ENCODE measurements around the gene SLIT3. TPM values are rescaled to one million over a fixed set of nuclear protein-coding genes. Genes with fewer than 3 reads are reported as not detected.

SLIT3 gene
- total and polyA plus RNA-seq, 9 of the 15 experiments (the other 6 are each of a cell fraction or from before 2014, with no cell fraction given), result 0.01 to 0.04 TPM; not detected in 7

DNA sequence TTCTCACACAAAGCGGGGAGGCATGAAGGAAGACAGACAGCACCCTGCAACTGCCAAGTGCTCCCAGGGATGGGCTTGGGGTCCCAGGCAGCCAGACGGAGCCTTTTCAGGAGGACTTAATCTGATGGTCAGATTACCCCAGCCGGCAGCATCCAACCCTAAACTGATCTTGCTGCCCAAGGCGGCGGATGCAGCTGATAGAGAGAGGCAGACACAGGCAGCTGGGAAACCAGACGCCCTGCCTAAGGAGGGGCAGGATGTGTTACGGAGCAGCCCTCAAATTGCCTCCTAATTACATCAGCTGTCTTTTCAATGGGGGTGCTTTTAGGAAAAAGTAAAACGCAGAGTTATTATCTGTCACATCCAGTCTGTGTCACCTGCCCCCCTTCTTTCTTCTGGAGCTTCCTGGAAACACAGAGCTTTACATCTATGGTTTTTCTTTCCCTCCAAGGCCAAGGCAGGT, 530.9 kb downstream of the SLIT3 start (continued):
- TF ChIP-seq NR1H2 (CRISPR knock-in tag; IDR thresholded peaks at IDR 0.05), result no peak
- 0 out of 2 replicates have a peak, but pooled peaks have one; percentile 33 for TF ChIP-seq HEY1 (CRISPR knock-in tag; IDR thresholded peaks at IDR 0.05; ENCODE audit: borderline replicate concordance)
- no peak for TF ChIP-seq SIN3B (IDR thresholded peaks at IDR 0.05; ENCODE audit: low read depth)
- peak; percentile 85 for TF ChIP-seq CTBP1 (IDR thresholded peaks at IDR 0.05; ENCODE audit: borderline replicate concordance)
- no peak for TF ChIP-seq PHB (CRISPR knock-in tag; IDR thresholded peaks at IDR 0.05)
- no peak for TF ChIP-seq PTTG1 (tag; IDR thresholded peaks at IDR 0.05; ENCODE audit: low read depth)
- no peak for TF ChIP-seq CAMTA2 (CRISPR knock-in tag; conservative IDR thresholded peaks at IDR 0.05)
- TF ChIP-seq, protein P1, sequence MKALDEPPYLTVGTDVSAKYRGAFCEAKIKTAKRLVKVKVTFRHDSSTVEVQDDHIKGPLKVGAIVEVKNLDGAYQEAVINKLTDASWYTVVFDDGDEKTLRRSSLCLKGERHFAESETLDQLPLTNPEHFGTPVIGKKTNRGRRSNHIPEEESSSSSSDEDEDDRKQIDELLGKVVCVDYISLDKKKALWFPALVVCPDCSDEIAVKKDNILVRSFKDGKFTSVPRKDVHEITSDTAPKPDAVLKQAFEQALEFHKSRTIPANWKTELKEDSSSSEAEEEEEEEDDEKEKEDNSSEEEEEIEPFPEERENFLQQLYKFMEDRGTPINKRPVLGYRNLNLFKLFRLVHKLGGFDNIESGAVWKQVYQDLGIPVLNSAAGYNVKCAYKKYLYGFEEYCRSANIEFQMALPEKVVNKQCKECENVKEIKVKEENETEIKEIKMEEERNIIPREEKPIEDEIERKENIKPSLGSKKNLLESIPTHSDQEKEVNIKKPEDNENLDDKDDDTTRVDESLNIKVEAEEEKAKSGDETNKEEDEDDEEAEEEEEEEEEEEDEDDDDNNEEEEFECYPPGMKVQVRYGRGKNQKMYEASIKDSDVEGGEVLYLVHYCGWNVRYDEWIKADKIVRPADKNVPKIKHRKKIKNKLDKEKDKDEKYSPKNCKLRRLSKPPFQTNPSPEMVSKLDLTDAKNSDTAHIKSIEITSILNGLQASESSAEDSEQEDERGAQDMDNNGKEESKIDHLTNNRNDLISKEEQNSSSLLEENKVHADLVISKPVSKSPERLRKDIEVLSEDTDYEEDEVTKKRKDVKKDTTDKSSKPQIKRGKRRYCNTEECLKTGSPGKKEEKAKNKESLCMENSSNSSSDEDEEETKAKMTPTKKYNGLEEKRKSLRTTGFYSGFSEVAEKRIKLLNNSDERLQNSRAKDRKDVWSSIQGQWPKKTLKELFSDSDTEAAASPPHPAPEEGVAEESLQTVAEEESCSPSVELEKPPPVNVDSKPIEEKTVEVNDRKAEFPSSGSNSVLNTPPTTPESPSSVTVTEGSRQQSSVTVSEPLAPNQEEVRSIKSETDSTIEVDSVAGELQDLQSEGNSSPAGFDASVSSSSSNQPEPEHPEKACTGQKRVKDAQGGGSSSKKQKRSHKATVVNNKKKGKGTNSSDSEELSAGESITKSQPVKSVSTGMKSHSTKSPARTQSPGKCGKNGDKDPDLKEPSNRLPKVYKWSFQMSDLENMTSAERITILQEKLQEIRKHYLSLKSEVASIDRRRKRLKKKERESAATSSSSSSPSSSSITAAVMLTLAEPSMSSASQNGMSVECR (CRISPR knock-in tag; IDR thresholded peaks at IDR 0.05), result no peak
- TF ChIP-seq, protein P2, sequence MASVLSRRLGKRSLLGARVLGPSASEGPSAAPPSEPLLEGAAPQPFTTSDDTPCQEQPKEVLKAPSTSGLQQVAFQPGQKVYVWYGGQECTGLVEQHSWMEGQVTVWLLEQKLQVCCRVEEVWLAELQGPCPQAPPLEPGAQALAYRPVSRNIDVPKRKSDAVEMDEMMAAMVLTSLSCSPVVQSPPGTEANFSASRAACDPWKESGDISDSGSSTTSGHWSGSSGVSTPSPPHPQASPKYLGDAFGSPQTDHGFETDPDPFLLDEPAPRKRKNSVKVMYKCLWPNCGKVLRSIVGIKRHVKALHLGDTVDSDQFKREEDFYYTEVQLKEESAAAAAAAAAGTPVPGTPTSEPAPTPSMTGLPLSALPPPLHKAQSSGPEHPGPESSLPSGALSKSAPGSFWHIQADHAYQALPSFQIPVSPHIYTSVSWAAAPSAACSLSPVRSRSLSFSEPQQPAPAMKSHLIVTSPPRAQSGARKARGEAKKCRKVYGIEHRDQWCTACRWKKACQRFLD (CRISPR knock-in tag; IDR thresholded peaks at IDR 0.05), result 0 out of 2 replicates have a peak, but pooled peaks have one; percentile 47
- no peak for TF ChIP-seq ZZZ3 (IDR thresholded peaks at IDR 0.05)
- TF ChIP-seq, protein P3, sequence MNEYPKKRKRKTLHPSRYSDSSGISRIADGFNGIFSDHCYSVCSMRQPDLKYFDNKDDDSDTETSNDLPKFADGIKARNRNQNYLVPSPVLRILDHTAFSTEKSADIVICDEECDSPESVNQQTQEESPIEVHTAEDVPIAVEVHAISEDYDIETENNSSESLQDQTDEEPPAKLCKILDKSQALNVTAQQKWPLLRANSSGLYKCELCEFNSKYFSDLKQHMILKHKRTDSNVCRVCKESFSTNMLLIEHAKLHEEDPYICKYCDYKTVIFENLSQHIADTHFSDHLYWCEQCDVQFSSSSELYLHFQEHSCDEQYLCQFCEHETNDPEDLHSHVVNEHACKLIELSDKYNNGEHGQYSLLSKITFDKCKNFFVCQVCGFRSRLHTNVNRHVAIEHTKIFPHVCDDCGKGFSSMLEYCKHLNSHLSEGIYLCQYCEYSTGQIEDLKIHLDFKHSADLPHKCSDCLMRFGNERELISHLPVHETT (CRISPR knock-in tag; conservative IDR thresholded peaks at IDR 0.05 in 1 of 2, IDR thresholded peaks at IDR 0.05 in 1 of 2), result no peak
- peak; percentile 4; the same call in 1 of the 2 replicates for TF ChIP-seq NFE2 (IDR thresholded peaks at IDR 0.05; ENCODE audit: low read depth)
- TF ChIP-seq MAFK (IDR thresholded peaks at IDR 0.05; ENCODE audit: low read length), result no peak
